Stimulated activated CD4-positive, alpha-beta T cell treated with anti-CD3 and anti-CD28 coated beads, Interleukin-12 subunit alpha, Interleukin-12 subunit beta, amount 100 ng/mL, for 48 hours (primary cell): ENCODE measurements around the gene PRKCD.

Source experiments
- DNase-seq, 3 donors: peaks; one replicate each; pipeline ENCODE4 v3.0.0-alpha.2; 2020; ENCODE audit warnings: low read depth in 2 of 3, low spot score in 1 of 3

The PRKCD gene

DNA sequence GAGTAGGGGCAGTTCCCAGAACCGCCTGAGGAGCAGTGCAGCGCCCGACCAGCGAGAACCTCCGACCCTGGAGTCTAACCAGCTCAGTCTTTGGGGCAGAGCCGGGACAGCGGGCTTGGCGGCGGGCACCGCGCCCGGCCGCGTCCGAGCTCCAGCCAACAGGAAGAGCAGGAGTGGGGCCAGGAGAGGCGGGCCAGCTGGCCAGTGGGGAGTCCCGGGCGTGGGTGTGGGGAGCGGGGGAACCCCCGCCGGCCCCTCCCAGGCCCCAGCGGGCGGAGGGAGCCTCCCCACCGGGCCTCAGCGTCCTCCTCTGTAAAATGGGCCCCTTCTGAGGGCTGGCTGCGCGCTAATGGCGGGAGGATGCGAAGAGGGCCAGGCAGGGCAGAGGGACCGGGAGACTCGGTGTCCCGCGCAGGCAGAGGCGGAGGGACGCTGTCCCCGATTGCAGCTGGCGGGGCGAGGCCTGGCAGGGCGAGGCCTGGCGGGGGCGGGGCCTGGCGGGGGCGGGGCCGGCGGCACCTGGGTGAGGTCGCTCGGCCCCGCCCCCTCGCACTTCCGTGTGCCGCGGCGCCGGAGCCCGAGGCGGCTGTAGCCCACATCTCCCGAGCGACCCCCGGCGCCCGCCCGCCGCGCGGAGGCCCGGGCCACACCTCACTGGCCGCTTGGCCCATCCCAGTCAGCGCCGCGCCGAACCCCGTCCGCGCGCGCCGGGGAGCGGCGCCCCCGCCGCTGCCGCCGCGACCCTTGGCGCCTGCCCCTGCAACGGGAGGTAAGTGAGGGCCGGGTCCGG is at the start of gene PRKCD:
Gene PRKCD (plus strand): TSS at position 550 of the 790 bp plus-strand sequence. CDS start 17,214 bp downstream, outside the sequence.
- peak; percentile 48 to 78 (median 51) for DNase-seq

DNA sequence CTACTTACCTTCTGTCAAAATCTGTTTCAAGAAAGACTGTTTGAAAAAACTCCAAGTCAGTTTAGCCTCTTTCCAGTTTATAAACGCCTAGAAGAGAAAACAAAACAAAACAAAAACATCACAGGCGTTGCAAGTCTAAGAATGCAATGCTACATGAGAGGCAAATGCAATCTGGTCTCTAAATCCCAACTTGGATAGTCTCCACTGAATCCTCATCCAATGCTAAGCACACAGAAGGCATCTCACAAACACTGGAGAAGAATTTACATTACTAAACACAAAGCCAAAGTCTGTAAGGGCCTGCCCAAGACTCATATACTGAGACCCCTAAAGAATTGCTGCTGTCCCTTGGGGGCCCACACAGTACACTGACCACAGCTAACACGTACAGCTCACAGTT is 49.2 kb upstream of the PRKCD start:
- no peak for DNase-seq

GRCh38 chr3:53113293-53114010 is 47.6 kb upstream of the PRKCD start:
- no peak for DNase-seq

- DNase-seq: peak; percentile 69 to 92 (median 77)
These were observed 47.0 kb upstream of the PRKCD start for GRCh38 chr3:53114011-53114400.

GRCh38 chr3:53114412-53115074 is 46.5 kb upstream of the PRKCD start:
- no peak for DNase-seq

GRCh38 chr3:53116956-53117355 is 44.1 kb upstream of the PRKCD start:
- no peak for DNase-seq

GRCh38 chr3:53120336-53120735 is 40.7 kb upstream of the PRKCD start:
- no peak for DNase-seq

- no peak for DNase-seq
These were observed 38.6 kb upstream of the PRKCD start for GRCh38 chr3:53122255-53122932.

- DNase-seq: no peak
These were observed 38.1 kb upstream of the PRKCD start for GRCh38 chr3:53122933-53123305.

- DNase-seq: no peak
These were observed 37.5 kb upstream of the PRKCD start for GRCh38 chr3:53123510-53123909.

GRCh38 chr3:53123953-53124352 is 37.1 kb upstream of the PRKCD start:
- no peak for DNase-seq

- DNase-seq: no peak
These were observed 34.4 kb upstream of the PRKCD start for GRCh38 chr3:53126601-53127000.

- no peak for DNase-seq
These were observed 31.7 kb upstream of the PRKCD start for GRCh38 chr3:53129344-53129743.

DNA sequence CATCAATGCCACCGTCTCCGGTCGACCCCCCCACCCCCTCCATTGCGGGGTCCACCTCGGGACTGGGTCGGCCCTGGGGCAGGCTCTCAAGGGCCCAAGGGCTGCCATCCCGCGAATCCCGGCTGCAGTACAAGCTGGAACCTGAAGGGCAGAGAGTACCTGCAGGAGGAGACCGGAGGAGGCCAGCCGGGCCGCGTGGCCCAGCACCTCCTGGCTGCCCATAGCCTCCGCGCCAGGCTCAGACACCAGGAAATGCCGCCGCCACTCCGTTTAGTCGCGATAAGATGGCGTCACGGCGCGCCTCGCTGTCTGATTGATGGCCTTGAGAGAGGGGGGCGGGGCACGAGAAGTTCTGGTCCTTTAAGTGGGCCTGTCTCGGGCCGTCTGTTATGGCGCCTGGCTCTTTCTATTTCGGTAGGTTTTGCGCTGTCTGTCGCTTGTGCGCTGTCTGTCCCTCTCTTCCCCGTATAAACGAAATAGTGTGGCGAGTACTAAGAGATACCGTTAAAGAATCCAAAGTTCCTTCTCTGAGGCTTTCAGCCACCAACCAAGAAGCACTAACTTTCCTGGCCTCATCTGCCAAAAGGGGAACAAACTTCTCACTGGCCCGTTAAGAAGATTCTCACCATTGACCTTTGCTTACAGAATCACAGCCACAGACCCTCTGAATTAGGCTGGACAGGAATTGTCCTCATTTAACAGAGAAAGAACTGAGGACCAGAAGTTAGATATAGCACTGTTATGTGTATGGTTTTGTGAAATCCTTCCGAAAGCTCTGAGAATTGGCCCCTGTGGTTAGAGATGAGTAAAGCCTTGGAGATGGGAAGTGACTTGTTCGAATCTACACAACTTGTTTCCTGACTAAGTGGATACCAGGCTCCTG is 30.6 kb upstream of the PRKCD start, which contains the start of gene RFT1:
Gene RFT1 (minus strand): TSS at position 257 of the 883 bp plus-strand sequence. CDS start 35 bp downstream, at position 222.
- DNase-seq: peak; percentile 95 to 99 (median 98)

DNA sequence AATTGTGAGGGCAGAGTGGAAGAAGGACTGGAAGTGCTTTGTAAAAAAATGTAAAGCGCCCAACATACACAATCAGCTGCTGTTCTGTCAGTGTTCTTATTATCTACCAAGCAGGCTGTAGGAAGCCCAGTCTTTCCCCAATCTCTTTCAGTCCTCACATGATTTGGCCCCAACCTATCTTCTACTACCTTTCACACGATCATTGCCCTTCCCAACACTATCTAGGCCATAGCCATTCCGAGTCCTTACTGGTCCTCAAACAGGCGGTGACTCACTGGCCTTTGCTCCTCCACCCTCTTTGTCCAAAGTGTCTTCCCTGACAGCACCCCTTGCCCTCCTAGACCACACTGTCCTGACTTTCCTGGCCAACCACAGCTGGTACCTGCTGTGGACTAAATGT is 29.9 kb upstream of the PRKCD start:
- DNase-seq: no peak

GRCh38 chr3:53132347-53132746 is 28.7 kb upstream of the PRKCD start:
- no peak for DNase-seq

- DNase-seq: peak; percentile 50 to 56 (median 54)
These were observed 26.3 kb upstream of the PRKCD start for GRCh38 chr3:53134631-53135232.

DNA sequence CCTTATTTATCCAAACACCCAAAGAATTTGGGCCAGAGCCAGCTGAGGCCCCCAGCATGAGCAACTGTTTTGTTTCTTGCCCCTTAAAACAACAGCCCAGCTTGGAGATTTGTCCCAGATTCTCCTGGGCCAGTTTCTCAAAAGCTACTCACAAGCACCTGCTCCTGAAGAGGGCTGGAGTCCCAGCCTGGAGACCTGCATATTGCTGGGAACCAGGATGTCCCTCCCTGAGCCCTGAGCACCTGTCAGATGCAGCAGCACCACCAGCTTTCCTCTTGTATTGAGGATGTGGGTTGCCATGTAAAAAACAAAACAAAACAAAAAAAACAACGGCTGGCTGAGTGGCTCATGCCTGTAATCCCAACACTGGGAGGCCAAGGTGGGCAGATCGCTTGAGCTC is 23.8 kb upstream of the PRKCD start:
- DNase-seq: no peak

- no peak for DNase-seq
These were observed 23.1 kb upstream of the PRKCD start for GRCh38 chr3:53137835-53138446.
